Motor neuron (in vitro differentiated cells): ENCODE measurements around the gene EEF1AKMT3. TPM values are rescaled to one million over a fixed set of nuclear protein-coding genes. Genes with fewer than 3 reads are reported as not detected.
"Not testable (repeated sequence)": the region's sequence is repeated elsewhere in the genome, so short reads cannot be mapped to it uniquely, and the experiment has no call there.

Experiments used
- ATAC-seq, 8 experiments: fragments of 200-7000 bp; cut with Tn5 transposase; replicated peaks in 6 of 8; 2 replicates each; pipeline ENCODE4 v1.8.0; 2021; ENCODE audit warnings: mild to moderate bottlenecking in 8 of 8, moderate library complexity in 8 of 8
- H3K27ac ChIP-seq, 2 donors: fragments of 250-450 bp; sonication (Bioruptor Pico); 2 replicates each; pipeline ENCODE4 v1.9.0; 2021; ENCODE audit warnings: antibody characterized with exemption in 2 of 2, mild to moderate bottlenecking in 2 of 2, moderate library complexity in 1 of 2
- H3K4me1 ChIP-seq, 2 donors: fragments of 250-450 bp; sonication (Bioruptor Pico); replicated peaks in 1 of 2; 2 replicates each; pipeline ENCODE4 v1.6.1; 2021; ENCODE audit warnings: antibody characterized with exemption in 2 of 2, mild to moderate bottlenecking in 2 of 2, moderate library complexity in 1 of 2
- H3K4me3 ChIP-seq, 5 donors: fragments of 250-450 bp; sonication (Bioruptor Pico); 2 replicates each; pipeline ENCODE4 v1.9.0; 2021; ENCODE audit warnings: antibody characterized with exemption in 5 of 5, mild to moderate bottlenecking in 5 of 5, moderate library complexity in 4 of 5
- WGBS, 10 experiments: fragments of 450-650 bp; shearing (Covaris generic); methylation state at CpG; one replicate each; pipeline ENCODE4 v1.0.0; 2022; 5-methylcytosine and 5-hydroxymethylcytosine counted together
- in situ Hi-C, 9 experiments: fragments of 400-800 bp; cut with MboI; loops; one replicate each; pipeline ENCODE4 v1.15.0; 2021; ENCODE audit warnings: low sequenced_read_pairs in 9 of 9, low pct_unique_long_range_greater_than_20kb in 2 of 9; ENCODE audit not compliant: unreplicated experiment in 9 of 9
- total RNA-seq, 8 experiments: library from RNA; unstranded; fragments of 300-600 nt; gene quantifications; 2 replicates each; pipeline versions ENCODE4 v1.2.3 to v1.2.4, GENCODE V29; 2022

EEF1AKMT3 gene
- total RNA-seq, 8 experiments from 2014 or later, result 1.5 to 15.0 (median 6.6) TPM

DNA sequence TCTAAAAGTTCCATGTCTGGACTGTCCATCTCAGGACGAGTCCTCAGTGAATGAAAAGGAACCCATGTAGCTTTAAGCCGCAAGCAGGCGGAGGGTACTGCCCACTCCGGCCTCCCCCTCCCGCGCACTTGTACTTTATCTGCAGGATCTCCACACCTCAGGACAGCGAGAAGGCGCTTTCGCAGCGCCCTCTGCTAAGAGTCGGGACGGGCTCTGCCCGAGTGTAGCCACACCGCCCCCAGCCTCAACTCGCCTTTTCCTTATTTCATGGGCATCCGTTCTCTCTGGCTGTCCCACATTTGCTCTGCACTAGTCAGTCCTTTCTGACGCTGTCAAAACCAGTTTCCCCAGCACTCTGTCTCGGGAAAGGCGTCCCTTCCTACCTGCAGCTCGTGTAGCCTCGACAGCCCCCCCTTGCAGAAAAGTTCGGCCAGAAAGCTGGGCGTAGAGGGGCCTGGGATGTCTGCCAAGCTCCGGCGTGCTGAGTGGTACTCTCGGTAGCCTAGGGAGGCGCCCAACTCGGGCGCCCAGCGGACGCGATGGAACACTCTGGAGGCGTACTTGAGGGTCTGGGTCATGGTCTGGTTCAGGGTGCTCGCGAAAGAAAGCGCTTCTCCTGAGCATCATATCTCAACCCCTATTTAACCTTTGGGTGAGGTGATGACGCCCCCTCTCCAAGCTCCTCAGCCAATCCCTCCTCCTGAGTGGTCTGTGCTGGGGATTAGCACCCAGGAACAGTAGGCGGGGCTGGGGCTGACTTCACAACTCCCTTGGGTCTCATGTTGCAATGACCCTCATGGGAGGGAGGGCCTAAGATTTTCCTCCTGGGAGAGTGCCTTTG is 5.7 kb upstream of the EEF1AKMT3 start, which contains the start of gene CYP27B1:
Gene CYP27B1, minus strand, starts transcription at position 615 of the 841 bp plus-strand sequence. Its CDS starts 37 bp downstream, at position 578.
- WGBS, 10 experiments, result 0 to 20% (median 4%) methylated on average over 1 to 20 of the region's 38 CpGs; no CpG with 5 or more reads in 2 of the 10 experiments
- H3K27ac ChIP-seq, result no peak within 1 kb of the TSS
- H3K4me3 ChIP-seq, result peak within 1 kb of the TSS in 2 of 5 donors; percentile 15 to 30
- H3K4me1 ChIP-seq, result peaks cover 13 to 20% of the 10 kb centered on the region in 2 donors
- in situ Hi-C loops, result no loop called here
- peak; percentile 3 to 57 (median 50) for ATAC-seq

DNA sequence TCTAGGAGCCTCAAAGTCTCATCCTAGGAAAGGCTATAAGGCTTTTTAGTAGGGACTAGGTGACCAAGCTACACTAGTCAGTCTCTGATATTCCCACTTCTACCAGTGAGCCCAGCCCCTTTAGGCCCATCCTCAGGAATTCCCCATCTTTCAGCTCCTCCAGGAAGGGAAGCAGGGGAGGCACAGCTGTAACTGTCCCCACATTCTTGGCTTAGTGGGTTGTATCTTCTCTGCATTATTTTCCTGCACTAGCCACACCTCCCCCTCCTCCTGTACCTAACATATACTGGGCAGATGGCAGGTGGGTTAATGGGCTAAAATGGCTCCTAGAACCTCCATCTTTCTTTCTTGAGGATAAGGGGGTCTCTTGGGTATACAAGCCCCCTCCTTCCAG is 5.1 kb upstream of the EEF1AKMT3 start:
- in situ Hi-C loops, result no loop called here
- no peak for ATAC-seq
- Histone ChIP-seq H3K4me1 (peaks cover 13 to 20% of the 10 kb centered on the region in 2 donors), H3K4me3 (no peak overlapping the region), H3K27ac (no peak overlapping the region)

DNA sequence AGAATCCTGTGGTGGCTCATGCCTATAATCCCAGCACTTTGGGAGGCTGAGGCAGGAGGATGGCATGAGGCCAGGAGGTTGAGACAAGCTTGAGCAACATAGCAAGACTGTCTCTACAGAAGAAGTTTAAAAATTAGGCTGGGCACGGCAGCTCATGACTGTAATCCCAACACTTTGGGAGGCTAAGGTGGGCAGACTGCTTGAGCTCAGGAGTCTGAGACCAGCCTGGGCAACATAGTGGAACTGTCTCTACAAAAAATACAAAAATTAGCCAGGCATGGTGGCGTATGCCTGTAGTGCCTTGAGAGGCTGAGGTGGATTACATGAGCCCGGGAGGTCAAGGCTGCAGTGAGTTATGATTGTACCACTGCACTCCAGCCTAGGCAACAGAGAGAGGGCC is 4.5 kb upstream of the EEF1AKMT3 start:
- in situ Hi-C loops, result no loop called here
- H3K27ac ChIP-seq, result no peak overlapping the region
- 53 to 100% (median 93%) methylated on average over 1 to 3 of the region's 3 CpGs; no CpG with 5 or more reads in 2 of the 10 experiments for WGBS, 10 experiments
- no peak for ATAC-seq
- no peak overlapping the region for H3K4me3 ChIP-seq
- H3K4me1 ChIP-seq, result peaks cover 13 to 20% of the 10 kb centered on the region in 2 donors

DNA sequence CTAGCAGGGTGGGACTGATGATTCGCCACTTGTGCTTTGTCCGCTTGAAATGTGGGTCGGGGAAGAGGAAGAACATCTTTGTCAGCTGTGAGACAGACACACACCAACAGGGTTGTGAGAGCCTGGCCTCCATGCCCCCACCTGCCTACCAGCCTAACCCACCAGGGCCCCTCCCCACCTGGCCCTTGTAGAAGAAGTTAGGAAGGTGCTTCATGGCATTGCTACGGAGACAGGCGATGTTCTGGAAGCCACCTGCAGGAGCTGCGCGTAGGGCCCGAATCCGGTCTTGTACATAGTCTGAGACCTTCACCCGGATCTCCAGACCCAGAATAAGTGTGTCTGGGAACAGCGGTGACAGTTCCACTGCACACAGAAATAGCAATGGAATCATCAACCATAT is 2.8 kb upstream of the EEF1AKMT3 start:
- Histone ChIP-seq H3K27ac (no peak overlapping the region), H3K4me3 (no peak overlapping the region), H3K4me1 (peaks cover 19 to 24% of the 10 kb centered on the region in 2 donors)
- 96 to 100% (median 100%) methylated on average over 1 to 6 of the region's 11 CpGs; no CpG with 5 or more reads in 1 of the 10 experiments for WGBS, 10 experiments
- ATAC-seq, result no peak
- in situ Hi-C loops, result no loop called here

DNA sequence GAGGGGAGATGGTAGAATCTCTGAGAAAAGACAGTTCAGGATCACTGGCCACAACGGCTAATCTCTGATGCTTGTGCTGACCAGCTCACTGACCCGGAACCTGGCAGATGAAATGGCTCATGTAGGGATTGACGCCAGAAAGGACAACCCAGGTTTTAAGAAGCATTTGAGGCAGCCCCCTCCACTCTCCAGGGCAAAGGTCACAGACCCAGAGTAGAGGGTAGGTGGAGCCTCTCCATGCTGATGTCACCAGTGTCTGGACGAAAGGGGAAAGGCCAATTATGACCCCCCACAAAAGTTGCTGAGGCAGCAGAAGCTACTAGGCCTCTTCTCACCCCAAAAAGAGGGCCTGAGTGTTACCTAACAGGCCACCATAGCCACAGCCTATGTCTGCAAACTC is 1.7 kb upstream of the EEF1AKMT3 start:
- WGBS, 10 experiments, result 40 to 100% (median 100%) methylated on average over 1 to 2 of the region's 4 CpGs; no CpG with 5 or more reads in 5 of the 10 experiments
- Histone ChIP-seq H3K4me3 (peak overlapping the region in 1 of 5 donors; percentile 78), H3K27ac (peak overlapping the region; percentile 97 to 98), H3K4me1 (peaks cover 19% of the 10 kb centered on the region in 2 donors)
- in situ Hi-C loops, result no loop called here
- ATAC-seq, result no peak

DNA sequence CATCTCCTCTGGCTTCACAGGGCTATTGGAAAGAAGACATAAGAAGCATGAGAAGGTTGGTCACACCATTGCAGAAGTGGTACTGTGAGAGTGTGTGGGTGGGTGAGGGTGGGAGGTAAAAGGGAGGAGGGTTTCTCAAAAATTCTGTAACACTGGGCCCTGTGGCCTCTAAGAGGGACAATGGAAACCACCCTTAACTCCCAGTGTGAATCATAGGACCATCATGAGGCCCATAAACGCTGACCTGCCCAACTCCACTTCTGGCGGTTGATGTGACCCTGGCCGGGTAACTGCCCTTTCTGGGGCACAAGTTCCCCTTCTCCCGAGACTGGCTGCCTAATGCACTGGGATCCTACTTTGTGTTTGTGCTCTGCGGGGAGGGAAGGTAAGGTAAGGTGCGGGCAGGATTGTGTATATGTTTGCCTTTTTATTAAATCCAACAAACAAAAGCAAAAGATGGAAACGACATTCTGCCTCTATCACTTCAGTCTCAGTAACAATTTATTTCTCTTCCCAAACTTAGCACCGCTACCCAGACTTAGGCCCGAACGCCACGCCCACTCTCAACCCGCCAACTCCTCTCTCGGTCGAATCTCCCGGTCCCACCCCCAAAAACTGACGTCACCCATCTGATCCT is 1.1 kb upstream of the EEF1AKMT3 start:
- WGBS, 10 experiments, result 0 to 12% (median 1%) methylated on average over 1 to 11 of the region's 16 CpGs; no CpG with 5 or more reads in 6 of the 10 experiments
- in situ Hi-C loops, result no loop called here
- H3K4me1 ChIP-seq, result peaks cover 17 to 19% of the 10 kb centered on the region in 2 donors
- peak overlapping the region; percentile 97 to 98 for H3K27ac ChIP-seq
- ATAC-seq, result peak; percentile 62 to 75 (median 72)
- H3K4me3 ChIP-seq, result peak overlapping the region; percentile 75 to 91 (median 80)

DNA sequence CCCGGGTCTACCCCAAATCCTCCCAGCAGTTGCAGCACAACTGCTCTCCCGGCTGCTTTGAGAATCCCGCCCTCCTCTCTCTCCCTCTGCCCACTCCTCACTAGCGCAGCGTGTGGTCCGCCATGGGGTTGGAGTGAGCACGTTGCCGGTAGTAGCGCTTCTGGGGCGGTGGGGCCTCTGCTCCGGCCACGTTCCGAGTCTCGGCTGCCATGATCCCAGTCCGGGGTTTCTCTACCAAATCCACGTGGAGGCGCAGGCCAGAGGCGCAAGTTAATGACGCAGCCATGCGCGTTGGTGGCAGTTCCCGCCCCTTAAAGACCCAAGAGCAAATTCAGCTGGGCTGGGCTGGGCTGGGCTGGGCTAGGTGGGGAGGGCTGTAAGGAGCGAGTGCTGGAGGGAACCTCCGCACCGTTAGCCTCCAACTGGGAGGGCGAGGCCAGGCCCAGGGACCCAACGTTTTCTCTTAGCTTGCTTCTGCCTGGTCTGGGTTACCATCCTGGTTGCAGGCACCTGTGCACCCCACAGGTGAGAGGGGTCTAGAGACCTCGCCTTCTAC is 463 bp upstream of the EEF1AKMT3 start, which contains the start of gene METTL1:
Gene METTL1, minus strand, starts transcription at position 233 of the 556 bp plus-strand sequence. Its CDS starts 22 bp downstream, at position 211.
- H3K4me3 ChIP-seq, result peak within 1 kb of the TSS; percentile 75 to 91 (median 80)
- peak within 1 kb of the TSS; percentile 97 to 98 for H3K27ac ChIP-seq
- in situ Hi-C loops, result no loop called here
- peak; percentile 82 to 92 (median 91) for ATAC-seq
- WGBS, 10 experiments, result 0% methylated on average over 3 to 8 of the region's 28 CpGs; no CpG with 5 or more reads in 8 of the 10 experiments
- peaks cover 11 to 13% of the 10 kb centered on the region in 2 donors for H3K4me1 ChIP-seq

DNA sequence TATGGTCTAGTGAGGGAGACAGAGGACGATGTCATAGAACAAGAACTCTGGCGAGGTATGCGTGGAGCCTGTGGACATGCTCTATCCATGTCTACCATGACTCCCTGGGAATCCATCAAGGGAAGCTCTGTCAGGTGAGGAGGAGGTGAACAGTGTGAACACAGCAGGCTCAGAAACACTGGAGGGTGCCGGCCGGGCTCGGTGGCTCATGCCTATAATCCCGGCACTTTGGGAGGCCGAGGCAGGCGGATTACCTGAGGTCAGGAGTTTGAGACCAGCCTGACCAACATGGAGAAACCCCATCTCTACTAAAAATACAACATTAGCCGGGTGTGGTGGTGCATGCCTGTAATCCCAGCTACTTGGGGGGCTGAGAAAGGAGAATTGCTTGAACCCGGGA is 2.2 kb downstream of the EEF1AKMT3 start:
- peaks cover 10 to 13% of the 10 kb centered on the region in 2 donors for H3K4me1 ChIP-seq
- ATAC-seq, in situ Hi-C loops, H3K4me3 ChIP-seq, H3K27ac ChIP-seq: not testable (repeated sequence)
- WGBS, 10 experiments, result 45 to 100% (median 81%) methylated on average over 1 to 6 of the region's 11 CpGs; no CpG with 5 or more reads in 1 of the 10 experiments

DNA sequence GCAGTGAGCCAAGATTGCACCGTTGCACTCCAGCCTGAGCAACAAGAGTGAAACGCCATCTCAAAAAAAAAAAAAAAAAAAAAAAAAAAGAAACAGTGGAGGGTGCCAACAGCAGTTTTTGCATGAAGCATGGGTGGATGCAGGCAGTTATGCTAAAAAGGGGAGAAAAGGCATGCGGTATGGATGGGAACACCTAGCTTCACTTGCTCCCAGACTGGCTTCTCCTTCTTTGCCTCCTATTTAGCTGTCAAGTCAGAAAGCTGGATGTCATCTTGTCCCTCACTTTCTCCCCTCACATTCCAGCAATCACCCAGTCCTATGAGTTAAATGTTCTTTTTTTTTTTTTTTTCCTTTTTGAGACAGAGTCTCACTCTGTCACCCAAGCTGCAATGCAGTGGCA is 2.6 kb downstream of the EEF1AKMT3 start:
- Histone ChIP-seq H3K4me1 (peaks cover 10 to 13% of the 10 kb centered on the region in 2 donors), H3K27ac (no peak overlapping the region), H3K4me3 (no peak overlapping the region)
- 0 to 100% (median 54%) methylated on average over 1 to 3 of the region's 3 CpGs; no CpG with 5 or more reads in 4 of the 10 experiments for WGBS, 10 experiments
- in situ Hi-C loops, result no loop called here
- peak in 1 of 8 experiments; percentile 3 for ATAC-seq

DNA sequence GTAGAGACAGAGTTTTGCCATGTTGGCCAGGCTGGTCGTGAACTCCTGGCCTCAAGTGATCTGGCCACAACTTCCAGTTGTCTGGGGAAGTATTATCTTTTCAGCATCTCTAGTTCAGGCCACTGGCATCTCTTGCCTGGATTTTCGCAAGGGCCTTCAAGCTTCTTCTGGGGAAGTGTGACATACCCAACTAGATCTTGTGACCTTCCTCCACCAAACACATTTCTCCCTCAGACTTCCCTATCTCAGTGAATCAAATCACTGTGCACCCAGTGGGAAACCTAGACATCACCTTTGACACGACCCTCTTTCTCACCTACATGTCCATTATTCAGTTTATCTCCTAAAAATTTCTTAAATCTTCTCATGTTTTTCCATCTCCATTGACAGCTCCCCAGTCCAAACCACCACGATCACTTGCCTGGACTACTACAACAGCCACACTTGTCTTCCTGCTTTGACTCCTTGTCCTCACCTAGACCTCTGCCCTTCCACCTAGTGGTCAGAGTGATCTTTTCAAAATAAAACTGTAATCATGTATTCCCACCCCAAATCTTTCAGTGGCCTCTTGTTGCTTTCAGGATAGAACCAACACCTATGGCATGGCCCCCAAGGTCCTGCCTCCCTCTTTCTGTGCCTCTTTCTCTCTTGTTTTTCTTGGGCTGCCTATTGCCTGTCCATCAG is 3.3 kb downstream of the EEF1AKMT3 start:
- 60 to 100% (median 85%) methylated on average over 1 to 4 of the region's 4 CpGs for WGBS, 10 experiments

DNA sequence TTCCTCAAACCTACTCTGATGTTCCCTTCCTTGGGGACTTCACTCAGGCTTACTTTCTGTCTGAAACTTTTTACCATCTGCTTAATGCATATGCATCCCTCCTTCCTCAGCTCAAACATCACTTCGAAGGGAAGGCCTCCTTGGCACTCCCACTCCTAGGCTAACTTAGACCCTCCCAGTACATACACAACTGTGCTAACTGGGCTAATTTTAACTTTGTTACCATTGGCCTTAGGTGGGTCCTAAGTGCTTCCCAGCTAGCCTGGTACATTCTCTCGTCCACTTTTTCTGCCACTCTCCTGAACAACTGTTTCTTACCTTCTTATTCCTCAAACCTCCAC is 3.8 kb downstream of the EEF1AKMT3 start:
- in situ Hi-C loops, result no loop called here
- peaks cover 5 to 8% of the 10 kb centered on the region in 2 donors for H3K4me1 ChIP-seq
- H3K27ac ChIP-seq, result no peak overlapping the region
- H3K4me3 ChIP-seq, result no peak overlapping the region
- ATAC-seq, result no peak
- WGBS, 10 experiments, result 39 to 100% (median 69%) methylated on average over 1 to 2 of the region's 2 CpGs; no CpG with 5 or more reads in 1 of the 10 experiments

More for the DNA sequence above, 3.3 kb downstream of the EEF1AKMT3 start:
- H3K27ac ChIP-seq, result no peak overlapping the region
- H3K4me3 ChIP-seq, result no peak overlapping the region
- H3K4me1 ChIP-seq, result peaks cover 10 to 13% of the 10 kb centered on the region in 2 donors
- no peak for ATAC-seq
- in situ Hi-C loops, result no loop called here

DNA sequence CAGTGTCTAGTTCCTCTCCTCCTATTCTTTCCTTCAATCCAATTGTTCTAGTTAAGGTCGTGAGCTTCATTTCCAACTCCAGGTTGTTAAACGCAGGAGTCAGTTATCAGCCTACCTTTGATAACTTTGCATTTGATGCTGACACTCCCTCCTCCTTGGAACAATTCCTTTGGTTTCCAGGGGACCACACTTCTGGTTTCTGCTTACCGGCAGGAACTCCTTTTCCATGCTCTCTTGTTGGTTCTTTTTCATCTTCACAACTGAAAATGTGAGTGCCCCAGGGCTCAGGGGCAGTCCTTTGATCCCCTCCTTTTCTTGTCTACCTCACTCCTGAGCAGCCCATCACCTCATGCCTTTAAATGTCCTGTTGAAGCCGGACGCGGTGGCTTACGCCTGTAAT is 5.0 kb downstream of the EEF1AKMT3 start:
- ATAC-seq, result no peak
- in situ Hi-C loops, result no loop called here
- WGBS, 10 experiments, result 72 to 100% (median 86%) methylated on average over 1 to 7 of the region's 7 CpGs
- Histone ChIP-seq H3K27ac (no peak overlapping the region), H3K4me1 (peaks cover 5 to 6% of the 10 kb centered on the region in 2 donors), H3K4me3 (no peak overlapping the region)
